ENCODE measurements around the gene NOXA1. TPM values are rescaled to one million over a fixed set of nuclear protein-coding genes. Genes with fewer than 3 reads are reported as not detected.

The NOXA1 gene
- total and polyA plus RNA-seq, 9 of the 15 experiments (the other 6 are each of a cell fraction or from before 2014, with no cell fraction given) = 0.07 to 1.2 (median 0.20) TPM; not detected in 4

DNA sequence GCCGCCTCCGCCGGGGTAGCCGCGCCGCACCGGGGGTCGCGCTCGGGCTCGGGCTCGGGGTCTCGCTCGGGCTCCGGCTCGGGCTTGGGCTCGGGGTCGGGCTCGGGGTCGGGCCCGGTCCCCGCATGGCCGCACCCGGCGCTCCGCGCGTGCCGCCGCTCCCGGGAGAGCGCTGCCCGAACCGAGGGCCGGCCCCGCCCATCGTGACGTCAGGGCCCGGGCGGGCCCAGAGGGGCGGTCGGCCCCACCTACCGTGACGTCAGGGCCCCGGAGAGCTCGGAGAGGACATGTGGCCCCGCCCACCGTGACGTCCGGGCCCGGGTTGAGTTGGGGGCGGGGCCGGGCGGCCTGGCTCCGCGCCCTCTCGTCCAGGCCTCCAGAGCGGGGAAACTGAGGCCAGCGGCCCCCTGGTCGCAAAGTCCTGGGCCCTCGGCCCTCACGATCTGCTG is 36.0 kb downstream of the NOXA1 start, which contains the start of gene NSMF (continued):
- TF ChIP-seq, protein P1, sequence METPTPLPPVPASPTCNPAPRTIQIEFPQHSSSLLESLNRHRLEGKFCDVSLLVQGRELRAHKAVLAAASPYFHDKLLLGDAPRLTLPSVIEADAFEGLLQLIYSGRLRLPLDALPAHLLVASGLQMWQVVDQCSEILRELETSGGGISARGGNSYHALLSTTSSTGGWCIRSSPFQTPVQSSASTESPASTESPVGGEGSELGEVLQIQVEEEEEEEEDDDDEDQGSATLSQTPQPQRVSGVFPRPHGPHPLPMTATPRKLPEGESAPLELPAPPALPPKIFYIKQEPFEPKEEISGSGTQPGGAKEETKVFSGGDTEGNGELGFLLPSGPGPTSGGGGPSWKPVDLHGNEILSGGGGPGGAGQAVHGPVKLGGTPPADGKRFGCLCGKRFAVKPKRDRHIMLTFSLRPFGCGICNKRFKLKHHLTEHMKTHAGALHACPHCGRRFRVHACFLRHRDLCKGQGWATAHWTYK (CRISPR knock-in tag; IDR thresholded peaks at IDR 0.05) = no peak
- TF ChIP-seq TAL1 (IDR thresholded peaks at IDR 0.05) = no peak
- TF ChIP-seq, protein P2, sequence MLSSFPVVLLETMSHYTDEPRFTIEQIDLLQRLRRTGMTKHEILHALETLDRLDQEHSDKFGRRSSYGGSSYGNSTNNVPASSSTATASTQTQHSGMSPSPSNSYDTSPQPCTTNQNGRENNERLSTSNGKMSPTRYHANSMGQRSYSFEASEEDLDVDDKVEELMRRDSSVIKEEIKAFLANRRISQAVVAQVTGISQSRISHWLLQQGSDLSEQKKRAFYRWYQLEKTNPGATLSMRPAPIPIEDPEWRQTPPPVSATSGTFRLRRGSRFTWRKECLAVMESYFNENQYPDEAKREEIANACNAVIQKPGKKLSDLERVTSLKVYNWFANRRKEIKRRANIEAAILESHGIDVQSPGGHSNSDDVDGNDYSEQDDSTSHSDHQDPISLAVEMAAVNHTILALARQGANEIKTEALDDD (IDR thresholded peaks at IDR 0.05) = no peak
- TF ChIP-seq, protein P3, sequence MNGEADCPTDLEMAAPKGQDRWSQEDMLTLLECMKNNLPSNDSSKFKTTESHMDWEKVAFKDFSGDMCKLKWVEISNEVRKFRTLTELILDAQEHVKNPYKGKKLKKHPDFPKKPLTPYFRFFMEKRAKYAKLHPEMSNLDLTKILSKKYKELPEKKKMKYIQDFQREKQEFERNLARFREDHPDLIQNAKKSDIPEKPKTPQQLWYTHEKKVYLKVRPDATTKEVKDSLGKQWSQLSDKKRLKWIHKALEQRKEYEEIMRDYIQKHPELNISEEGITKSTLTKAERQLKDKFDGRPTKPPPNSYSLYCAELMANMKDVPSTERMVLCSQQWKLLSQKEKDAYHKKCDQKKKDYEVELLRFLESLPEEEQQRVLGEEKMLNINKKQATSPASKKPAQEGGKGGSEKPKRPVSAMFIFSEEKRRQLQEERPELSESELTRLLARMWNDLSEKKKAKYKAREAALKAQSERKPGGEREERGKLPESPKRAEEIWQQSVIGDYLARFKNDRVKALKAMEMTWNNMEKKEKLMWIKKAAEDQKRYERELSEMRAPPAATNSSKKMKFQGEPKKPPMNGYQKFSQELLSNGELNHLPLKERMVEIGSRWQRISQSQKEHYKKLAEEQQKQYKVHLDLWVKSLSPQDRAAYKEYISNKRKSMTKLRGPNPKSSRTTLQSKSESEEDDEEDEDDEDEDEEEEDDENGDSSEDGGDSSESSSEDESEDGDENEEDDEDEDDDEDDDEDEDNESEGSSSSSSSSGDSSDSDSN (IDR thresholded peaks at IDR 0.05; ENCODE audit: borderline replicate concordance in 1 of 2, low read depth in 2 of 2, low read length in 2 of 2) = 0 out of 4 replicates have a peak, but pooled peaks of 1 of the 2 experiments have one; percentile 10
- TF ChIP-seq TAF15 (IDR thresholded peaks at IDR 0.05; ENCODE audit: low read depth, low read length) = no peak
- peak; percentile 85 for TF ChIP-seq CXXC5 (CRISPR knock-in tag; IDR thresholded peaks at IDR 0.05)
- TF ChIP-seq BCOR (IDR thresholded peaks at IDR 0.05) = peak; percentile 79
- TF ChIP-seq, protein P4, sequence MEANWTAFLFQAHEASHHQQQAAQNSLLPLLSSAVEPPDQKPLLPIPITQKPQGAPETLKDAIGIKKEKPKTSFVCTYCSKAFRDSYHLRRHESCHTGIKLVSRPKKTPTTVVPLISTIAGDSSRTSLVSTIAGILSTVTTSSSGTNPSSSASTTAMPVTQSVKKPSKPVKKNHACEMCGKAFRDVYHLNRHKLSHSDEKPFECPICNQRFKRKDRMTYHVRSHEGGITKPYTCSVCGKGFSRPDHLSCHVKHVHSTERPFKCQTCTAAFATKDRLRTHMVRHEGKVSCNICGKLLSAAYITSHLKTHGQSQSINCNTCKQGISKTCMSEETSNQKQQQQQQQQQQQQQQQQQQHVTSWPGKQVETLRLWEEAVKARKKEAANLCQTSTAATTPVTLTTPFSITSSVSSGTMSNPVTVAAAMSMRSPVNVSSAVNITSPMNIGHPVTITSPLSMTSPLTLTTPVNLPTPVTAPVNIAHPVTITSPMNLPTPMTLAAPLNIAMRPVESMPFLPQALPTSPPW (CRISPR knock-in tag; IDR thresholded peaks at IDR 0.05) = peak; percentile 71
- no peak for TF ChIP-seq SPI1 (IDR thresholded peaks at IDR 0.05; ENCODE audit: borderline replicate concordance, low read depth, low read length)
- TF ChIP-seq ZBED1 (IDR thresholded peaks at IDR 0.05) = no peak
- no peak for TF ChIP-seq ZNF239 (CRISPR knock-in tag; IDR thresholded peaks at IDR 0.05)
- TF ChIP-seq, protein P5, sequence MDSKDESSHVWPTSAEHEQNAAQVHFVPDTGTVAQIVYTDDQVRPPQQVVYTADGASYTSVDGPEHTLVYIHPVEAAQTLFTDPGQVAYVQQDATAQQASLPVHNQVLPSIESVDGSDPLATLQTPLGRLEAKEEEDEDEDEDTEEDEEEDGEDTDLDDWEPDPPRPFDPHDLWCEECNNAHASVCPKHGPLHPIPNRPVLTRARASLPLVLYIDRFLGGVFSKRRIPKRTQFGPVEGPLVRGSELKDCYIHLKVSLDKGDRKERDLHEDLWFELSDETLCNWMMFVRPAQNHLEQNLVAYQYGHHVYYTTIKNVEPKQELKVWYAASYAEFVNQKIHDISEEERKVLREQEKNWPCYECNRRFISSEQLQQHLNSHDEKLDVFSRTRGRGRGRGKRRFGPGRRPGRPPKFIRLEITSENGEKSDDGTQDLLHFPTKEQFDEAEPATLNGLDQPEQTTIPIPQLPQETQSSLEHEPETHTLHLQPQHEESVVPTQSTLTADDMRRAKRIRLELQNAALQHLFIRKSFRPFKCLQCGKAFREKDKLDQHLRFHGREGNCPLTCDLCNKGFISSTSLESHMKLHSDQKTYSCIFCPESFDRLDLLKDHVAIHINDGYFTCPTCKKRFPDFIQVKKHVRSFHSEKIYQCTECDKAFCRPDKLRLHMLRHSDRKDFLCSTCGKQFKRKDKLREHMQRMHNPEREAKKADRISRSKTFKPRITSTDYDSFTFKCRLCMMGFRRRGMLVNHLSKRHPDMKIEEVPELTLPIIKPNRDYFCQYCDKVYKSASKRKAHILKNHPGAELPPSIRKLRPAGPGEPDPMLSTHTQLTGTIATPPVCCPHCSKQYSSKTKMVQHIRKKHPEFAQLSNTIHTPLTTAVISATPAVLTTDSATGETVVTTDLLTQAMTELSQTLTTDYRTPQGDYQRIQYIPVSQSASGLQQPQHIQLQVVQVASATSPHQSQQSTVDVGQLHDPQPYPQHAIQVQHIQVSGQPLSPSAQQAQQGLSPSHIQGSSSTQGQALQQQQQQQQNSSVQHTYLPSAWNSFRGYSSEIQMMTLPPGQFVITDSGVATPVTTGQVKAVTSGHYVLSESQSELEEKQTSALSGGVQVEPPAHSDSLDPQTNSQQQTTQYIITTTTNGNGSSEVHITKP (IDR thresholded peaks at IDR 0.05; ENCODE audit: partially characterized antibody) = no peak
- no peak for TF ChIP-seq RBM14 (IDR thresholded peaks at IDR 0.05; ENCODE audit: borderline replicate concordance, insufficient read depth, low read depth, low read length)
- no peak for TF ChIP-seq HNRNPUL1 (IDR thresholded peaks at IDR 0.05; ENCODE audit: low read length)
- no peak for TF ChIP-seq ZNF589 (CRISPR knock-in tag; IDR thresholded peaks at IDR 0.05; ENCODE audit: low read depth)
- TF ChIP-seq NONO (IDR thresholded peaks at IDR 0.05; ENCODE audit: low read depth in 2 of 2, low read length in 1 of 2) = peak in 1 of 2 experiments; percentile 92; a peak in 2 of 4 replicates
